ENCODE data around the gene HEG1.
"Not testable (repeated sequence)": the region's sequence is repeated elsewhere in the genome, so short reads cannot be mapped to it uniquely, and the experiment has no call there.

The HEG1 gene

DNA sequence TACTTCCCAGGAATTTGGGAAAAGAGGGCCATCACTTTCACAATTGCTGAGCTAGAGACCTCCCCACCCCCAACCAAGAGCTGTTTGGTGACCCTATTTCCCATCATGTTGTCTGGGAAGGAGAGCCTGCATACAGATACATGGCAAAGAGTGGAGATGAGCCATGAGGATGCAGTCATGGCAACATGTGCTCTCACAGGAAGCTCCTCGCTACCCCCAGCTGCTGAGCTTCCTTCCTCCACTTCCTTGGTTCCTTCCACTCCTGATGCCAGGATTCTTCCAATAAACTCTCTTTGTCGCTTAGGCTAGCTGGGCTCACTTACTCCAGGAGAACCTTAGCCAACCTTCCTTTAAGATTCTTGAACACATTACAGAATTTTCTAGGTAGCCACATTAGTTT, 72.9 kb downstream of the HEG1 start:
- DNase-seq = no peak

DNA sequence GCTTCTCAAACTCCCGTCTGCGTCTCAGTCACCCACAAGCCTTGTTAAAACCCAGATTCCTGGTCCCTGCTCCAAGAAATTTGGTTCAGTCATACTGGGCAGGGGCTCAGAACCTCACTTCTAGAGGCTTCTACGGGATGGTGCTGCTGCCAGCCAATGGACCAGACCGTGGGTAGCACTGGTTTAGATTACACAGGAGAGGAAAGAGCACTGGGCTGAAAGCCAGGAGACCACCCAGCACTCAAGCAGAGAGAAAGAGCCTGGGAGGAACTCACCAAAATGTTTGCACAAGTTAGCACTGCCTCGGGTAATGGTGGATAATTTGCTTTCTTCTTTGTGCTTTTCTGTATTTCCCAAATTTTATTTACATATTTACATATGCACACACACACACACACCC, 74.3 kb downstream of the HEG1 start:
- no peak for DNase-seq

DNA sequence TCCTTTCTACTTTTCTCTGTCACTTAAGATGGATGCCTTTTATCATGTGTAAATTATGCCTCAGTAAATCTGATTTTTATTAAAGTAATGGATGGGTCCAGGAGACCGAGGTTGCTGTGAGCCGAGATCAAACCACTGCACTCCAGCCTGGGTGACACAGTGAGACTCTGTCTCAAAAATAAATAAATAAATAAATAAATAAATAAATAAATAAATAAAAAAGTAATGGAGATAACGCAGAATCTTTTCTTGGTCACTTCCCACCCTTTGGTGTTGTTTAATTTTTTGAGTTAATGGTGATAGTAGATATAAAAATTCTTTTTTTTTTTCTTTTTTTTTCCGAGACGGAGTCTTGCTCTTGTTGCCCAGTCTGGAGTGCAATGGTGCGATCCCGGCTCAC, 77.2 kb downstream of the HEG1 start:
- DNase-seq = no peak

DNA sequence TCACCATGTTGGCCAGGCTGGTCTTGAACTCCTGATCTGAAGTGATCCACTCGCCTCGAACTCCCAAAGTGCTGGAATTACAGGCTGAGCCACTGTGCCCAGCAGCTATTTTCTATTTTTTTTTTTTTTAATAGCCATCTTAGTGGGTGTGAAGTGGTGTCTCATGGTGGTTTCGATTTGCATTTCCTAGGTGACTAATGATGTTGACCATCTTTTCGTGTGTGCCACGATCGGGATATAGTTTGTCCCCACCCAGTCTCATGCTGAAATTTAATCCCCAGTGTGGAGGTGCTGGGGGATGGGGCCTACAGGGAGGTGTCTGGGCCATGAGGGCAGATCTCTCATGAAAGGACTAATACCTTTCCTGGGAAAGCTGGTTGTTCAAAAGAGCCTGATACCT, 79.4 kb downstream of the HEG1 start:
- DNase-seq = no peak

DNA sequence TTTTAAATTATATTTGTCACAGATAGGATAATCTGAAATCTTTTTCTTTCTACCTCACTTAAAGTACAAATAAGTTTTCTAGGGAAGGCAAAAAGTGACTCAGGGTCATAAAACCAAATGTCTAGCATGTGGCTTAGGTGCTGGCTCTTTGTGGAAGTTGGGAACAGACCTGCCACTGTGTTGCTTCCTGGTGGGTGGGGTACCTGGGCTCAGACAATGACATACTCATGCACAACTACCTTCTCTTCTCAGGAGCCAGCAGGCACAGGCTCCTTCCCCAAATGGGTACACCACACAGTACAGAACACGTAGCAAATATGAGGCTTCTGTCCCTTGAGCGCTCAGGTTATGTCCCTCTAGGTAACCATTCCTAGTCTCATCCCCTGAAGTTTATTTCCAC, 81.1 kb downstream of the HEG1 start:
- no peak for DNase-seq

DNA sequence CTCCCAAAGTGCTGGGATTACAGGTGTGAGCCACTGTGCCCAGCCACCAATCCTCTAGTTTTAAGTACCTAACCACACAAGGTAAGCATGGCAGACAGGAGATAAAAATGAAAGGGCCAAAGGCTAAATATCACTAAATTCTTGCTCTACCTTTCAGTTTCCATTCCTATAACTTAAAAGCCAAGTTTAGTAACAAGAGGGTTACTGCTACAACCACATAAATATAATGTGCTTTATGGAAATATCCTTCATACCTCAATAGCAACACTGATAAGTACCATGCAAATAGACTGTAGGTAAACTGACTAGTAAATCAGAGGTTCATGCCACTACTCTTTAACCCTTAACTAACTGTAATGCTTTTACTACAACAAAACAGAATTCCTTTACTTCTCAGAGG, 82.5 kb downstream of the HEG1 start:
- DNase-seq = no peak

DNA sequence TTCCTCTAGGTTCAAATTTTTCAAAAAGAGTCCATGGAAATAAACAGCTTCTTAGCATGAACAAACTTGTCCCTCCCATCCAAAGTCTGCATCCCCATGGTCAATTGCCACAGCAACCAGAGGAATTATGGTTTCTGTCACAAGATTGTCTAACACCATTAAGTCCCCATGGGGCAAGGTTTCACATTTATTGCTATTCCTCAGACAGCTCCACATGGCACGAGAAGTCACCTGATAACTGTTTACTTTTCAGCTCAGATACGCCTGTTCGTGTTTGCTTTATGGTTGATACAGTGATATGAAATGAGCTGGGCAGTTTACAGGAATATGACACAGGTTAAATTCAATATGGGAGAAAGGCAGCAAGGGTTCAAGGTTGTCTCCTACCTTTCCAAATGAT, 83.3 kb downstream of the HEG1 start:
- DNase-seq = no peak

DNA sequence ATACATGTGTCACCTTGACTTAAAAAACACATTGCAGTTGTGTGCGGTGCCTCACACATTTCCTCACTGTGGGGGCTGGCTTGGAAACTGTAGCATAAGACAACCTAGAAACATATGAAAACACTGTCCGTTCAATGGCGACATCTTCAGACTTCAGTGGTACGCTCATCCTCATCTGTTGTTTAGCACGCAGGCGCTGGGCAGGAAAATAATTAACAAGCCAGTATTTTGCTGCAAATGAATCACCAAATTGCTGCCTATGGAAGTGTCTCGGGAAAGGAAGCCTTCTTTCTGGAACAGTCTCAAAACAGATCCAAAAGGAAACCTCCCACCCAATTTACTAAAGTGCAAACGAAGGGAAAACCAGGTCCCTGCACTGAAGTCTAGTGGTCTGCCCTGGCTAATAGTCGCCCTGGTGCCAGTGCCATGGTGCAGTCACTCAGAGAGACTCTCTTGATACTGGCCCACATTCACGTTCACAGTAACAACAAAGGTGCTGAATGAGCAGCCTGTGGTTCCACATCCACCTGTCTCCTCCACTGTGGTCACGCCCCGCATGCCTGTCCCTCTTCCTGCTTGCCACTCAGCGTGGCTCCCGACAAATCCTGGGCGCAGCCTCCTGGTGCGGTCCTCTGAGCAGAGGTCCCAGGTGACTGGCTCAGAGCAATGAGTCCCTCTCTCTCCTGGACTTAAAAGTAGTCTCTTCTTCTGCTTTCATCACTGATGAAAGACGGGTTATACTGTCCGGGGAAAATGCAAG, 85.7 kb downstream of the HEG1 start:
- DNase-seq = no peak

DNA sequence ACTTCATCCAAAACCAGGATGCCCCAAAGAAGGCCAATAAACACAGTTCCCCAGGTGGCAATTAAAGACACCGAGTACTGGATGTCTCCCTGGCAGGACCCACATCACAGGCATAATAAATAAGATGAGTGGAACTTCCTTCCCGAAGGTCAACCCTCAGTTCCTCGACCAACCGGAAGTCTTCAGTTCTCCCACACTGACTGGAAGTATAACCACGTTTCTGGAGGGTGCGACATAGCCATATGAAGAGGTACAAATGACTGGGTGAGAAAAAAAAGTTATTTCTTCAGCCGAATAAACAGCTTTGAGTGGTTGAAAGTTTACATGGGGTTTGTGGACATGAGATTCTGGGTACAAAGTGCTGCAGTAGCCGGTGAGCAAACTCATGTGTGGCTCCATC, 86.6 kb downstream of the HEG1 start:
- DNase-seq = no peak

DNA sequence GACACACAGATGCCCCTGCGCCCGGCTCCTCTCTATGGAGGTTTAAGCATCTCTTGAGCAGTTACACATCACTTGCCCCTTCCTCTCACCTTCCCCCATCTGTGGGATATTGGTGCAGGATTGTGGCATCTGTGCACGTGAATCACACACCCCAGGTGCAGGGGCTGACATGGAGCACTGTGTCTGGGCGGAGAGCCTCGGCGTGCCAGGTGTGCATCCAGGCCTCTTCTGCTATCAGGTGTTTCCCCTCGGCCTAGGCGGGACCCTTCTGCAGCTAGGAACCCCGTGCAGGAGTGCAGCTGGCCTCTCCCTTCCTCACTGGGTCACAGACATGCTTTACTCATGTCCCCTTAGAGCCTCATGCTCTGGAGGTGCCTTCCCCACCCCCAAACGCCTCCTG, 87.8 kb downstream of the HEG1 start:
- DNase-seq = no peak

DNA sequence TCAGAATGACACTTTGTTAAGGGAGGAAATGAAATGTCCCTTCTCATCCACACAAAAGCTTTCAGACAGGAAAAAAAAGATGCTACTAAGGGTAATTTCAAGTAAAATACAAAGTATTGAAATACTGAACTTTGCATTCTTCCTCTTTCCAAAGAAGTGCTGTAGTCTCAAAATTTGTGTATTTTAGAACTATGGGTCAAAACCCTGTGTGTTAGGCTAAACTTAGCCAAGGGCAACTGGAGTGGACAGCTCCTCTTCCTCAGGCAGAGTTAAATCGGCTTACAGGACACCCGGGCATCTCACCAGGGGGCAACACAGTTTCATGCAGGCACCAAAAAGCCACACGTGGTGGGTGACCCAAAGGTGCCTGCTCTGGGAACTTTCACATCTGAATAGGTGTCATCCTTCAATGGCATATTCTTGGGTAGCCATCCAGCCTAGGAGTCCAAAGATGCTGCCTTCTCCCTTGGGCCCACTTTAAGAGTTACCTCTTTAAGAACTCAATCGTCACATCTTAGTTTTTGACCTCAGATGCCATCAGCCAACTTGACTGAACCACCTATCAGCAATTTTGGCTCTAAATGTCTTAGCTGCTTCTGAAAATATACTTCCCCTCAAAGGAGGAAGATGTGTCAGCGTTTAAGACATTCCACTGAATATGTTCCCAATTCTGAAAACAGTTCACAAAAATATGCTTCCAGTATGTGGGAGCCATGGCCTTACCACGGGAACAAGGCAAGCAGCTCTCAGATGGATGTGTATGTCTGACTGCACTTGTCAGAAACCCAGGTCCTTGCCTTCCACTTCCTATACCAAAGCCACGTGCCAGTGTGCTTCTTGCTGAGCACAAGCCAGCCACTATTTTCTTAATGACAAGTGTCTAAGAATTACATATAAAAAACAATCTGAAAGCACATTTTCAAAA, 89.0 kb downstream of the HEG1 start:
- DNase-seq = no peak

DNA sequence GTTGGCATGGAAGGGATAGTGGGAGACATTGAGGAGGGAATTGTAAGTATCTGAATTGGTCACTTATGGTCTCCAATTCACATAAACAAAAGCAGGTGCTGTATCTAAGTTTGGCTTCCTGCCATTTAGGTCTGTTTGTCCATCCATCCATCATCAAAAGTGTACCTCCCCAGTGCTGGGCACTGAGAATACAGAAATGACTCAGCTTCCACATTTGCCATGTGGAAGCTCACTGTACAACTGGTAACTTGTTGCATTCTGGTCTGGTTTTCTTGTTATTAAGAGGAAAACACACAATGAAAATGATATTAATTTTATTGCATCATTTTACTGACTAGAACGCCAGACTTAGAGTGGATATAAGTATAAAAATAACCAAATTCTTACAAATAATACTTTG, 90.4 kb downstream of the HEG1 start:
- DNase-seq = no peak

DNA sequence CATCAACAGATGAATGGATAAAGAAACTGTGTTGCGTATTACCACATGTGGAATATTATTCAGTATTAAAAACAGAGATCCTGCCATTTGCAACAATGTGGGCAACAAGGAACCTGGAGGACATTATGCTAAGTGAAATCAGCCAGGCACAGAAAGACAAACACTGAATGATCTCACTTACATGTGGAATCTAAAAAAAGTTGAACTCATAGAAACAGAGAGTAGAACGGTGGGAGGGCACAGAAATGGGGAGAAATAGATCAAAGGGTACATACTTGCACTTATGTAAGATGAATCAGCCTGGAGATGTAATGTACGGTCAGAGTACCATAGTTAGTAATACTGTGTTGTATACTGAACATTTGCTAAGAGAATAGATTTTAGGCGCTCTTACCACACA, 91.4 kb downstream of the HEG1 start:
- DNase-seq = no peak

DNA sequence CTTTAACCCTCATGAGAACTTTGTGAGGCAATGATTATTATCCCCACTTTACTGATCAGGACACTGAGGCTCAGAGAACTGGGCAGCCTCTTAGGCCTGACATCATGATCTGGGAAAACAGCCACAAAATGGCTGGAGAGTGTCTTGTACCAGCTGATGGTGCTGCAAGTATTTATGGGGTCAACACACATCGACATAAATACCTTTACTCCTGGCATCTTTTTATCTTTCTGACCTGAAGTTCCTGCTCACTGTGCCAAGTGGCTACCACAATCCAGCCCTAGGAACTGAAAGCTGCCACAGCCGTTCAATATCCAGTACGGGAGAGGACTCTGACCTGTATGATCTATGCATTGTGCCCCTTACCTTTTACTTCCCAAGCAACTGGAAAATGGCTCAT, 92.0 kb downstream of the HEG1 start:
- no peak for DNase-seq

DNA sequence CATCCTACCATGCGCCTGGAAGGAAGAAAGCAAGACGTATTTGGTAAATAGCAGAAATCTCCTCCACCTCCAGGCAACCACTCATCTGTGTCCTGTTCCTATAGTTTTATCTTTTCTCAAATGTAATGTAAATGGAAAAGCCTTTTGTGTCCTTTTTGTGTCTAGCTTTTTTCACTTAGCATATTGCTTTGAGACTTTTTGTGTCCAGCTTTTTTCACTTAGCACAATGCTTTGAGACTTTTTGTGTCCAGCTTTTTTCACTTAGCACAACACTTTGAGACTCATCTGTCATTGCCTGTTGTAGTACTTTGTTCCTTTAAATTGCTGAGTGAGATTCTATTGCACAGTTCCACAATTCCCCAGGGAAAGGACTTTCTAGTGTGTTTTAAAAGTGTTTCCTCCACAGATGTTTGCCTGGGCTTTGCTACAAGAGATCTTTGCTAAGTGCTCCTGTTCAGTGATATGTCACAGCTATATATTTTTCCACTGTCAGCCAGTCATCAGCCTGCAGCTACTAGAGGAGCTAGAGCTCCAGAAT, 93.3 kb downstream of the HEG1 start:
- no peak for DNase-seq

DNA sequence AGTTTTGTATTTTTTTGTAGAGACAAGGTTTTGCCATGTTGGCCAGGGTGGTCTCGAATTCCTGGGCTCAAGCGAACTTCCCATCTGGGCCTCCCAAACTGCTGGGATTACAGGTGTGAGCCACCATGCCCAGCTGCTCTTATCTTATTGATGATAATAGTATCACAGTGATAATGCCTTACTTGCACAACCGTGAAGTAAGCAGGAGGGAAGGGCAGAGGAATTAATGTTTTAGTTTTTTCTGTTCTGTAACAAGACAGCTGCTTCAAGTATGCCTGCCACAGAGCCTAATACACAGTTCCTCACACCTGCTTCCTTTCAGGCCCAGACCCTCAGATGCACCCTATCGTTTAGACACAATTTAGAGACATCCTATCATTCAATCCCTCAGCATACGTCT, 95.1 kb downstream of the HEG1 start:
- DNase-seq = no peak

DNA sequence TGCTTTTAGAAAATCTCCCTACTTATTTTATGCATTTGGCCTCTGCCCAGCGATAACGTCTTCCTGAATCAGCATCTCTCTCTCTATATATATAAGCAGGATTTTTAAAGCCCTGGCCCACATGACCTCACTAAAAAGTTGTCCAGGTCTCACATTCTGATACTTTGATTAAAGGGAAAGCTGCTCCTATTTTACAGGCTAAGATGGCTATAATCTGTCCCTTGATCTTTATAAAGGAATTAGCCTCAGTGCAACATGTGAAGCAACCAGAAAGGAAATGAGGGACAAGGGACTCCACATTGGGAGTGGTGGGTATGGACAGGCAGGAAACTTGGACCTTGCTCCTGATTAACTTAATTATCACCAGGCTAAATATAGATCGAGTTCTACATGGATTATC, 95.7 kb downstream of the HEG1 start:
- no peak for DNase-seq

DNA sequence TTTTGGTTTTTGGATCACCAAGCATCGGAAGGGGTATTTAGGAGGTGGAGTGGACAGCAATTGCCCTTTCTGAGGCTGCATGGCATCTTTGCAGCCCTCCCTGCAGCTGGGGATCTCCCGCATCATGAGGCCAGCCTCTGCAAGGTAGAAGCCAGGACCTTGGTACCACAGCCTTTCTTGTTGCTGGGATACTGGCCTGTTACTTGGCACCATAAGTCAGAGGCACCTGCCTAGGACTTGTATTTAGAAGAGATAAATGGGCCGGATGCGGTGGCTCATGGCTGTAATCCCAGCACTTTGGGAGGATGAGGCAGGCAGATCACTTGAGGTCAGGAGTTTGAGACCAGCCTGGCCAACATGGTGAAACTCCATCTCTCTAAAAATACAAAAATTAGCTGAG, 97.8 kb downstream of the HEG1 start:
- DNase-seq = not testable (repeated sequence)

DNA sequence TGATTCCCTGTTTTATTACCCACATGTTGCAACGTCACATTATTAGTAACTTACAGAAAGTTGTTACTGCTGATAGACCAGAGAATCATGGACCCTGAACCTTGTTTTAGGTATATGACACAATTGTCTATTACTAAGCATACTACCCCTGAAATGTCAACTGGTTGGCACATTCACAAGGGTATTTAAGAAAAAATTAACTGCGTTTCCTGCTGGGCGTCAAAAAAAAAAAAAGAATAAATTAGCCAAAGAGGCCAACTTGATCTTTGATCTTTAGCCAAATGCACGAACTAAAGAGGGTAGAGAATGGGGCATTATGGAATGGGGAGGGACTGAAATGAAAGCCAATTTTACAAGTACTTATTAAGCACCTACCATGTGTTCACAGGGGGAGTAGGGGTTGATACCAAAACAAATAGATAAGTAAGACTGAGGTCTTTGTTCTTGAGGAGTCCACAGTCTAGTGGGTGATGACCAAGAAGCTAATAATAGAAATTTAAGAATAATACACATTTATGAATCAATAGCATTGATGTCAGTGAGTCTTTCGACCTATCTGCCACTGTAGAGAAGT, 103.4 kb downstream of the HEG1 start:
- DNase-seq = no peak

DNA sequence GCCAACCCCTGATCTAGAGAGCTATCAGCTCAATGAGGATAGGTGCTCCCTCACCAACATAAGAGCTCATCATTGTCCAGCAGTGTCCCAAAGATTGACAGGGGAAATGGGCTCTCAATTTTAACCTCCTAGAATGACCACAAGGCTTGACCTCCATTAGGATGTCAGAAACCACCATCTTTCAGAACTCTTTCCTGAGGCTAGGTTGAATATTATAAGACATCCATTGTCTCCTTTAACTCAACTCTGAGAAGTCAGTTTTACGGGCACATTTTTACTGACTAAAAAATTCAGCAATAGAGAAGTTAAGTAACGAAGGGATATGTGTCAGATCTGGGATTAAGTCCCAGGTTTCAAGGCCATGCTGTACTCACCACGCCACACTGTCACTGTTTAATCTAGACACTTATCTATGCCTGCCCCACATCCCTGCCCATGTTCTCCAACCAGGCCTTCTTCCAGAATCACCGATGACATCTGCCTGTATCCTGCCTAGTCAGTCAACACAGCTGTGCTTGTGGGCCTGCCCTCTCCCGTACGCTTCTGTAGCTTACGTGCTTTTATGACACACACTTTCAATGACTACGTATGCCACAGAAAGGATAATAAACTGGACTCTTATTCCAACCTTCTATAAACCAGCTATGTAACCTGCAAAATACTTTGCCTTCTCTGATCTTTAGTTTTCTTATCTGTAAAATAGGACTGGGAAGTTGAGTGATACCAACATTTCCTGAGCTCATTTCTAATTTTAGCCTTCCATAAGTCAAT, 104.1 kb downstream of the HEG1 start:
- DNase-seq = no peak

DNA sequence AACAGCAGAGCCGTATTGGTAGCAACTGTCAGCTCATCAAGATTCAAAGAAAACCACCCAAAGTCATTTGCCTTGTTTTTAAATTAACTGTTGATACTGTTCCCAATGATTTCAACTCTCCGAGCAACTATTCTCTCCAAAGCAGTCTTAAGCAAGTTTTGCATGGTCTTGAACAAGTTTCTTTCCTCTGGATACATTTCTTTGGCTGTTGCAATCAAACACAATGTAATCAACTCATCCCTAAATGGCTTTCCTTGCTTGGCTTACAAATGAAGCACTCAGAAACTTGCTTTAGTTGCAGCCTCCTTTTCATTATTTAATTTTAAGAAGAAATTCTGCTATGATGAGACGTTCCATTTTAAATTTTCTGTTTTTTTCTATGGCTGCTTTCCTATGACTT, 105.8 kb downstream of the HEG1 start:
- no peak for DNase-seq

DNA sequence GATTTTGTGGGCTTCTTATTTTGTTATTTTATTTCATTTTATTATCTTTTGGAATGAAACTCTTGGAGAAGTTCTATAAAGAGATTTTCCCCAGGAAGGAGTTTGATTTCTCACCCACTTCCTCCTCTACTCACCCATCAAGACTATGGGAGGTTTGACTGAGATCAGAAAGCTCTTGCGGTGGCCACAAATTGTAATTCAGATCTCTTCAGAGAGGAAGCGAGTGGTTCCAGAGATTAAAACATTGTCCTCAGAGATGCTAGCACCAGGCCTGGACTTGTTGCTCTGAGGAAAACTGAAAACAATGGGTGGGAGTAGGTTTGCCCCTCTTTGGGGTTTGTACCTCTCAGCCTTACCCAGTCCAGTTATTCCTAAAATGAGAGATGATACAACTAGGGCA, 113.2 kb downstream of the HEG1 start:
- DNase-seq = no peak

DNA sequence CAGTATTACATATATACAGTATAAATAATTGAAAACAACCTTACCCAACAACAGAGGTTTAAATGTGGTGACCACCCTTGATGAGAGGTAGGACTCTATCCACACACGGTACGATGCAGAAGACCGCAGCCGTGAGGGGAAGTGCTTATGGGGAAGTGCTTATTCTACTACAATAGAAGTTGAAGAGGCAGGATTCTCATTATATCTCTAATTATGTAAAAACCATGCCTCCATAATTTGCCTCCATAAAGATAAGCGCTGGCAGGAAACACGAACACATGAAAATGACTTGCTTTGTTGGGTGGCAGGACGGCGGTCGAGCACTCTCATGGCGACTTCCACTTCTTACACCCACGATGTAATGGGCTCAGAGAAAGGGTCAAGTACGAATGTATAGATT, 114.0 kb downstream of the HEG1 start:
- DNase-seq = no peak
